GM19351 (cell line): ENCODE results near the gene YWHAQ.

ENCODE experiments used
- ATAC-seq: cut with Tn5 transposase; IDR thresholded peaks from one replicate; pipeline ENCODE4 v1.9.1; 2021; ENCODE audit warnings: mild to moderate bottlenecking, moderate library complexity; ENCODE audit not compliant: unreplicated experiment

The YWHAQ gene

DNA sequence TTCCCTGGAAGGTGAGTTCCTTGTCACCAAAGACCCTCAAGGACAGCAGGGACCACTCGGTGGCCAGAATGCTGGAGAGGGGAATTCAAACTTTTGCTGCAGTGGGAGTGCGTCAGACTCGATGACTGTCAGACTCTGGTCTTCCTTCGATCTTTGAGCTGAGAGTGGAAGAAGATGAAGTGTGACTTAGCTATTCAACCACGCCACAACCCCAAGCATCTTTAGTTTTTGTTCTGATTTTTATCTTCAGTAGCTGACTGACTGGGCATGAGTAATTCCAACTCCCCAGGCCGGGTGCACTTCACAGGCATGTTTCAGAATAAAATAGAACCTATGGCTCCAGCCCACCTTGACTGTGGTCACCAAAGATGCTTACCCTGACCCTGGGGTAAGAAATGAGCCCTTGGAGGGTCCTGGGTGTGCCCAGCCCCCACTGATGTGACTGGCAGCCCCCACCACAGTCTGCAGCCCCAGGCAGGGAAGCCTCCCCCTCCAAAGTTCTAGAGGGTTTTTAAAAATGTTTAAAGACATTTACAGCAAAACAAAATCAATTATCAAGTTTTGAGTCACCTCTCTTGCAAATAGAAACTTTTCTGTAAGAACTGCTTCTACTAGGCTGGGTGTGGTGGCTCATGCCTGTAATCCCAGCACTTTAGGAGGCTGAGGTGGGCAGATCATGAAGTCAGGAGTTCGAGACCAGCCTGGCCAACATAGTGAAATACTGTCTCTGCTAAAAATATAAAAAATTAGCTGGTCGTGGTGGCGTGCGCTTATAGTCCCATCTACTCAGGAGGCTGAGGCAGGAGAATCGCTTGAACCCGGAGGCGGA lies 24.9 kb upstream of the YWHAQ start:
- ATAC-seq = peak; percentile 35

DNA sequence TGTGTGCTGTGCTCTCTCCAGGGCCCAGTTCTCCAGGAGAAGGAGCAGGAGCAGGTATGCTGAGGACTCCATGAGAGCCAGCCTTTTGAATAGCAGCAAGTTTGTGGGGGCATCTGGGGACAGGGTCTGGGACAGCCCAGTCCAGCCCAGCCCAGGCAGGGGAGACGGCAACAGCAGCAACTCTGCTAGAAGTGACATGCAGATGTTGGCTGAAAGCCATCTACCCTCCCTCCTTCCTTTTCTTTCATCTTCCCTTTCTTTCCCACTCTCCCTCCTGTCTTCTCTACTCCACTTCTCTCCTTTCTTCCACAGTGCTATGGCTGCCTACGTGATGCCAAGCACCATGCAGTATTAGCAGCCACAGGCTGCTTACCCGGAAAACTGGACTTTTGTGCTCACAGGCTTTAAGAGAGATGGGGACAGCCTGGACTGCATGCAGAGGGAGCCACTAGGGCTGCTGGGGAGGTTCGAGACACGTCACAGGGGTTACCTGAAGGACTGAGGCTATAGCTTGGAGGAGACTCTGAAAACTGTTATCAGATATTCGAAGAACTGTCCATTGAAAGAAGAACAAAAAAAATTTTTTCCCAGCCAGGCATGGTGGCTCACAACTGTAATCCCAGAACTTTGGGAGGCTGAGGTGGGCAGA lies 23.8 kb upstream of the YWHAQ start:
- no peak for ATAC-seq

DNA sequence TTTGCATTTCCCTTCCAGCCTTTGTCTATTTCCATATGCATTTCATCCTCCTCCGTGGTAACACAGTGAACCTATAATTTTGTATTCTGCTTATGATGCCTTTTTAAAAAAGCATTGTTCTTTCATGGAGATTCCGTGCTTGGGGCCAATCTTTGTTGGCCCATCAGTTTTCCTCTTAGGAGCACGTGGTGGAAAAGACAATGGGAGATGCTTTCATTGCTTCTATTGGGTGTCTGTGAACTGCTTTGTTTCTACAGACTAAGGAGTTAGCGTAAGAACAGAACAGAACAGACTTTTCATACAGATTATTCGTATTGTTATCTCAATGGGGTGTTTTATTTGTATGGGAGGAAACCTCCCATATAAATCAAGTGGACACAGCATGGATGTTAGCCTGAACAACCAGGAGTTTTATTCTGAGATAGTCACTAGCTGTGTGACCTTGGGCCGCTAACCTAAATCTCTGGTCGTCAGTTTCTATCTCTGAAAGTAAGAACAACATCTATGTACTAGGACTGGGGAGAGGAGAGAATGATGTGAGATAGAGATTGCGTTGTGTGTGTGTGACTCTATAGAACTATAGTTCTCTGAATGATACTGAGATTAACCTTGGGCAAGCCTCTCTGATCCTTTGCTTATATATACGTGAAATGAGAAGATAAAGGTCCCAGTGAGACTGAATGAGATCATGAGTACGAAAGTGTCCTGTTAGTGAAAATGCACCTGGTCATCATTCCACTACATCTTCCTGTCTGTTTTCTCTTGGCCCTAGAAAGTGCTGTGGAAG lies 22.9 kb upstream of the YWHAQ start:
- ATAC-seq = peak; percentile 23

DNA sequence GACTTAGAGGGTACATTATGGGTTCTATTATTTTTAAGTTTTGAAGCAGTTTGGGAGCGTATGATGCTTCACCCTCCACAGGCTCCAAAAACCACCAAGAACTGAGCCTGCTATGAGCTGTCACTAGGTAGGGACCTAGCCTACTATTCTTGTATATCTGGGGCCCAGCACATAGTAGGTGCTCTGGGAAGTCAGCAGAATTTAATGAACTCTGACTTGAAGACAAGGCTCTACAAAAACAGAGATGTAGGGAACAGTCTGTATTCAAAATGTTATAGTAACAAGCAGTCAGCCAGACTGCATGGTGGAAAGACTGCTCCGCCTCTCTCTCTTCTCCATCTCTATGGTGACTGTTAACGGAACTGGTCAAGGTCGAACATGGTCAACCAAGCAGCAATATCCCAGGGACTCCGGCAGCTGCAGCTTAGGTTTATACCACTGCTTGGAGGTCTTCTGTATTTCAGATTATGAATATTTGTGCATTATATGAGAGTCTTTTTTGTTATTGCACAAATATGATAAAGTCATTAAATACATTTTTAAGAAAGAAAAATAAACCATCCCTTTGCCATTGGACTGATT lies 22.2 kb upstream of the YWHAQ start:
- ATAC-seq = no peak

DNA sequence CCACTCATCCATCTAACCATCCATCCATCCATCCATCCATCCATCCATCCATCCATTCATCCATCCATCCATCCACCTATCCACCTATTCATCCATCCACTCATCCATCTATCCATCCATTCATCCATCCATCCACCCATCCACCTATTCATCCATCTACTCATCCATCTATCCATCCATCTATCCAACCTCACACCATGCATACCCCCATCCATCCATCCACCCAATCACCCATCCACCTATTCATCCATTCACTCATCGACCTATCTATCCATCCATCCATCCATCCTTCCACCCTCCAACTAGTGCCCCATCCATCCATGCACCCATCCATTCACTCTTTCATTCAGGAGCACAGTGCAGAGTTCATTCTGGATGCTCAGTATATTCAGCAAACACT lies 21.5 kb upstream of the YWHAQ start:
- ATAC-seq = no peak

DNA sequence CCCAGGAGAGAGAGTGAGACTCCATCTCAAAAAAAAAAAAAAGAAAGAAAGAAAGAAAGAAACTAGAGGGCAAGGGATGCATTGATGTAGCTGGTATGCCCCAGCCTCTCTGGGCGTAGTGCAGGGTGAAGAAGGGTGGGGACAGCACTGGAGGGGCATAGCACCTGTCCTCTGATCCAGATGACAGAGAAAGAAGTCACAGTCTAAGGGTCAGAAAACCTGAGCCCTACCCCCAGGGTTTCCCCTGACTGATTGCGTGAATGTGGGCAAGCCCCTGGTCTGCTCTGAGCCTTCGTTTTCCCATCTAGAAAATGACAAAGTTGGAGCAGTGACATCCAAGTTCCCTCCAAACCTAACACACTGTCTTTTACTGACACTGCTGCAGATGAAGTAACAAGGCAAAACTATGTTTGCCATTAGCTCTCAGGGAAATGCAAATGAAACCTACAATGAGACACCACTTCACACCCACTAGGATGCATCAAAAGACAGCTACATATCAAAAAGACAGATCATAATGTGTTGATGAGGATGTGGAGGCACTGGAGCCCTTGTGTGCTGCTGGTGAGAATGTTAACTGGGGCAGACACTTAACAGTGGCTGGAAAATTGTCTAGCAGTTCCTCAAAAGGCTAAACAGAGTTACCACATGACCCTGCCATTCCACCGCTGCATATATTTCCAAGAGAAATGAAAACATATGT lies 19.5 kb upstream of the YWHAQ start:
- no peak for ATAC-seq

DNA sequence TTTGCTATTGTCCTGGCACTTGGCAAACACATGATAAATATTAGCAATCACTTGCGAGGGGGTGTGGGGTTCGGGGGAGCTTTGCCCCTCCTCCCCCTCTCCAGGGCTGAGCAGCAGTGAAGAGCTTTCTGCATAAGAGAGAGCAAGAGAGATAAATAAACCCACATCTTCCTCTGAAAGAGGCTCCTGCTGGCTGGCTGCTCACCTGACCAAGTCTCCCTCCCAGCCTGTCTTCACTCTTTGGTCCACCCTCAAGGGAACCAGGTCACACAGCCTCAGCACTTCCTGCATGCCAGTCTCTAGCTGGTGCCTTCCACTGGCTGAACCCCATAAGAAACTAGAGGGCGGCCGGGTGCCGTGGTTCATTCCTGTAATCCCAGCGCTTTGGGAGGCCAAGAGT lies 18.5 kb upstream of the YWHAQ start:
- no peak for ATAC-seq

DNA sequence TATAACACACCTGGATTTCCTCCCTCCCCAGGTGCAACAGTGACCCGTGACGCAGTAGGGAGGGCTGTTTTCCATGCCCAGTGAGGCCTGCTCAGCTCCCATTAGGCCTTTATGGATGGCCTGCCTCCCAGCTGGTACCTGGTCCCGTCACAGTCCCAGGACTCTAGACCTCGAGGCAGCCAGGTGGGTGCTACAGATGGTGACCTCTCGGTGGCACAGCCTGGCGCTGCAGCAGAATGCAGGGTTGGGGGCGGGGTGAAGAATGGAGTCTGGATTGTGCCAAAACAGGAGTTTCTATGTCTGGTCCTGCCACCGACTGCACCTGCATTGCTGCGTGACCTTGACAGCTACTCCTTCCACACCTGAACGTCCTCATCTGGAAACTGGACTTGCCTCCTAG lies 18.0 kb upstream of the YWHAQ start:
- ATAC-seq = no peak

DNA sequence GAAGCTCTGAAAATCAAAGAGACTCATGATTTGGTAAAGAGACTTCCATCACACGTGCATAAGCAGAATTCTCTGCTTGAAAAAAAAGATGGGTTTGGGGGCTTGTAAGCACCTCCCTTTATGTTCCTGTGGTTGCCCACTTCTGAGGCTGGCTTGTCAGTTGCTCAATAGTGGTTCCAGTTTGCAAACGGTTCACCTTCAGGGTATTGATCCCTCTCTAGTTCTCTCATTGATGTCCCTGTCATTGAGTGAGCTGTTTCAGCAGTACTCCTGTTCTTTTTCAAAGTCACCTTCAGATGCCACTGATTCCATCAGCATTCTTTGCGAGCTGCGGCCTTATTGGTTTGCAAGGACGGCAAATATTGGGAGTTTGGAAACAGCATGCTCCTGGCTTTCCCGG lies 17.1 kb upstream of the YWHAQ start:
- no peak for ATAC-seq

DNA sequence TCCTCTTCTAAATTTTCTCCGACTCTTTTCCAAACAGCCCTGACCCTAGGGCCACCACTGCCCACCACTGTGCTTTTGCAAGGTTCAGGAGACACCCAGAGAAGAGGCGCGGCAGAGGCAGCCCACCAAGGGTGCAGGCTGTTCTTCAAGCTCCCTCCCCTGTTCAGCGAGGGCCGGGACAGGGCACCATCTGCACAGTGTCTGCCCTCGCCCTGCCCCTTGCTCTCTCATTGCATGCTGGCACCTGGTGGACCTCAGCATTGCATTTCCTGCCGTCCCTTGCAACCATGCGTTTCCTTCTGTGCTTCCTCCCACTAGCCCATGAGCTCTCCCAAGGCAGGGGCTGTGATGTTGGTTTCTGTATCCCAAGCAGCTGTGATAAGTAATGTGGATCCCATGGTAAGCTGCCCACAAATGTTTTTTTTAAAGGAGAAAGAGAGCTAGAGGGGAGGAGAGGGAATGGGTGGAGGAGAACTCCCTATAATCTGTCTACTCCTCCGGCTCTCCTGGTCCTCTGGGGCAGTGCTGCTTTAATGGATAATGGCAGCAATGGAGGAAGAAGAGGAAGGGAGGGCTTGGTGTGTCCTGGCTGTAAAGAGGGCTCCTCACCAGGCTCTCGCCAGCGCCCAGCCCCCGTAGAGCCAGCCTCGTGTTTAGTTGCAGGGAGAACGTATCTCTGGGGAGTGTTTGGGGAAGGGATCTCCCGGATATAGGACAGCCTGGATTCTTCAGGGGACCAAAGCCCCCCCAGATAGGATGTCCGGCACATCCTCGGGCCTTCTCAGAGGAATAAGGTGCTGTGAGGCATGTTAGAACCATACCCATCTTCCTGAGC lies 15.6 kb upstream of the YWHAQ start:
- ATAC-seq = no peak

DNA sequence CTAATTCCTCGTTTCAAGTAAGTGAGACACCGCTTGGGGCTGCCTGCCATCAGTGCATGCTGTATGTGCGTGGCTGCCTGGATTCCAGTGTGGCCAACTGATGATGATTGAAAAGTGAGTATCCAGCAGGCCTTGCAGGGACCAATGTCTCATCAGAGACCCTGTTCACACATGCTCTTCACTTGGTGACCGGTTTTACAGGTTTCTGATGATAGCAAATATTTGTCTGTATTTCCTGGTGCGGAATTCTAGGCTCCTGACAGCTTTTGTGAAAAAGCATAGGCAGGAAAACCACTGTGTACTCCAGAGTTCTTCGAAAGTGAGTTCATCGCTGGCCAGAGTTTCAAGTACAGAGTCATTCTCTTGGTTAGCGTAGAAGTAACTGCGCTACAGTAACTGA lies 13.8 kb upstream of the YWHAQ start:
- no peak for ATAC-seq

DNA sequence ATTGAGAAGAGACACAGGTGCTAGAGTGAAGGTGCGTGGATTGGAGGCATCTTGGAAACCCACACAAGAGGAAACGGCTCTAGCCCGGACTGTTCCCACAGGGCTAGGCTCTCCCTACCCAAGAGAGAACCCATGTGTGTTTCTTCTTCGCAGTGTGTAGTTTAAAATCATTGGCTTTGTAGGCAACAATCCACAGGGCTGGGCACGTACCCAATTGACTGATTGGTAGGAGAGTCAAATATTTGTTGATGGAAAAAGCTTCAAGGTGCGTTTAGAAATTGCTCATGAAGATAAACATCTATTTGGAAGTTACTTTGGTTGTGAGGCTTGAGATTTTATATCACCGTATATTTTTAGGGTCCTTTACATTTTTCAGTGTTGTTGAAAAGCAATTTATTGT lies 13.2 kb upstream of the YWHAQ start:
- no peak for ATAC-seq

DNA sequence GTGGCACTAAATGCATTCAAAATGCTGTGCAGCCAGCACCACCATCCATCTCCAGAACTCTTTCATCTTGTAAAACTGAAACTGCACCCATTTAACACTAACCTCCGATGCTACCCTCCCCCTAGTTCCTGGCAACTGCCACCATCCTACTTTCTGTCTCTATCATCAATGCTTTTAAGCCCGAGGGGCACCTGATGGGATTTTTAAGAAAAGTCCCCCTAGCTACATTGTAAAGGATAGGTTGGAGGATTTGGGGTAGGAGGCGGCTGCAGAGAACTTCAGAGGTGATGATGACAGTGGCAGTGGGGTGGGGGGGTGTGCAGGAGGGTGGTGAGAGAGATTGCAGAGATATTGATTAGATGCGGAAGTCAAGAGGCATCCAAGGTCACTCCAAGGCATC lies 10.8 kb upstream of the YWHAQ start:
- peak; percentile 53 for ATAC-seq

DNA sequence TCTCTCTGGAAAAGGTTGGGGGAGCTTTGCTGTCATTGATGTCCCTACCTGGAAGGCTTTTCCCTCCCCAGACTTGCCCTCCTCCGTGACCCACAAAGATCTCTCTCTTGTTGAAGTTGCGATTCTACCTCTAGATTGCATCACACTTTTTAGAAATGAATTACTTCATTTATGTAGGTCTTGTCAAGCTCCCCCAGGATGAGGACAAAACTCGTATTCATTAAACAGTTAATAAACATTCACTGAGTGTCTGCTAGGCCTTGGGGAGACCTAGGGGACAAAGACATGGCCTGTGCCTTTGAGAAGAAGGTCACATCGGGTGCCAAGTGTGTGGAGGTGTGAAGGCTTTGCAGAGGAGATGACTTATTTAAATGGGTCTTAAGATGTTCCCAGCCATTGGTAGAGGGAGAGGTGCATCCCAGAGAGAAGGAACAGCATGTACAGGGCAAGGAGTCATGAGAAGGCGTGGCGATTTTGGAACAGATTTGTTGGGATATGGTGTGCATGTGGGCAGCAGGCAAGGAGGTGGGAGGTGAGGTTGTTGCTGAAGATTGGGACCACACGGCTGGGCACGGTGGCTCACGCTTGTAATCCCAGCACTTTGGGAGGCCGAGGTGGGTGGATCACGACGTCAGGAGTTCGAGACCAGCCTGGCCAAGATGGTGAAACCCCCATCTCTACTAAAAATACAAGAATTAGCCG lies 9.8 kb upstream of the YWHAQ start:
- no peak for ATAC-seq

DNA sequence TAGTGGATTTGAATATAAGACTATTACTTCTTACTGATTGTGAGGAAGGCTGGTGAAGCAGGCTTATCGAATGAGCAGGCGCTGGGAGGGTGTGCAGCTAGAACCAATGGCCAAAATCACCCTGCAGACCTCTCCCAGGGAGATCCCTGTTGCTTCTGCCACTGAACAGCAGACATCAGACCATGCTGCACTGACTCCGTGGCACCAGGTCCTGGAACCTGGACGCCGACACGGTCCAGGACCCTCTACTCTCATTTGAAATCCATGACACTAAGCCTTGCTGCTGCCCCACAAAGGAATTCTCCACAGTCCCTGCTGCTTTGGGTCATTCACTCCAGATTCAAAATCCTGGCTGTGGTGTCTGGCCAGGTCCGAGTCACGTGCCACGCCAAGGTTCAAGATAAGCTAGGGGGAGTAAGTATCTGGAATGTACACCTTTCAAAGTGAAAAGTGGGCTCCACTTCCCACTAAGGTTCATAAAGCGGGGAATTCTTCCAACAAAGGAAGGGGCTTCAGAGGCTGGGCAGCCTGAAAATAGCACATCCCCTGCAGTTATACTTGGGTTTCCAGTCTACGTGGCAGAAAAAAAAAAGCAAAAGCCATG lies 9.0 kb upstream of the YWHAQ start:
- no peak for ATAC-seq

DNA sequence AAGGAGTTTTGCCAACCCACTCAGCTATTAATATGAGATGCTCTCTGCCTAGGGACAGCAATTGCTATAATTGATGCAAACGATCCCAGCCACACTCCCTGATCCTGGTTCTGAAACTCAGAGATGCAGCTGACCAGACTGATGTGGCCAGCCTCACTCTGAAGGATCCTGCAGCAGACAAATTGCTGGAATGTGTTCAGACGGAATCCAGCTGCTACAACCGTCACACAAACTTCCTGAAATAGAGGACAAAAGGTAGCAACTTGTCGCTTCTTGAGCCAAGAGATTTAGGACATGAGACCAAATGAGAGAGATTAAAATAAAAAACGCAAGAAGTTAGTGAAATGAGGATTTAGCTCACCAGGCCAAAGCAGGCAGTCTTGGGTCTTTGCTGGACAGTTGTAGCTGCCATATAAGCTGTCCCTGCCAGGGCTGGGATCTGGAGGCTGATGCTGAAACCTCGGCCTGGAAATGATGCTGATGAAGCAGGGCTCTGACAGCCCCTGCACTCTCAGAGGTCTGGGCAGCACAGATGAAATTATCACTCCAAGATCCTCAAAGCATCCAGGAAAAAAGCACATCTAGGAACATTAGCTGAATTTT lies 8.3 kb upstream of the YWHAQ start:
- no peak for ATAC-seq

DNA sequence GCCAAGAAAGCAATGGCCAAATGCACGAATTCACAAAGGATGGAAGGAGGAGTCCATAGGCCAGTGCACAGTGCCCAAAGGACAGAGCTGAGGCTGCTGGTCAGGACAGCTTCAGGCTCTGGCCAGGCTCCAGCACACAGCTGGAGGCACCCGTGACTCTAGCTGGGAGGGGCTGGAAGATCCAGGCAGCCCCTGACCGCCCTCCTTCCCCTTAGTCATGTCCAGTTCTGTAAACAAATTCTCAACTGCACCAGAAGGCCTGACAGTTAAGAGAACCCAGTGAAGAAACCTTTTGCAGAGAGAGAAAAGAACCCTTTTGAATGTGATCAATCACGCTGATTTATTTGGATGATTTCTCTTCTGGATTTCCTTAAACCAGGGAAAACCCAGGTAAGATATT lies 7.7 kb upstream of the YWHAQ start:
- no peak for ATAC-seq

DNA sequence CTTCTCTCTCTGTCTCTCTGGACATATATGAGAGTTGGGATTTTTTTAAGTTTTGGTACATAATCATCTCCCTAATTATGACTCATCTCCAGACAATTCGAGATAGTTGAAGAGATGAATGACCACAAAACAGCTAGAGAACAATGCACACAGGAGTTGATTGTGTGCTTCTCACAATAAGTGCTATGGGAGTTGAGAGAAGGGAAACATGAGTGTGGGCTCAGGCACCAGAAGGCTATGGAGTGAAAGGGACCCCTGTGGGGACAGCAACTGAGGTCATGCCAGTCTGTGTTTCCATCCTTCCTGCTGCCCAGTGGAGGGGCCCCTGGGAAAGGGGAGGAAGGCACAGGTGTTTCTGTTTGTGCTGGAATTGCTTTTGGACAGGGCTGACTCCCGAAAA lies 6.5 kb upstream of the YWHAQ start:
- ATAC-seq = no peak

DNA sequence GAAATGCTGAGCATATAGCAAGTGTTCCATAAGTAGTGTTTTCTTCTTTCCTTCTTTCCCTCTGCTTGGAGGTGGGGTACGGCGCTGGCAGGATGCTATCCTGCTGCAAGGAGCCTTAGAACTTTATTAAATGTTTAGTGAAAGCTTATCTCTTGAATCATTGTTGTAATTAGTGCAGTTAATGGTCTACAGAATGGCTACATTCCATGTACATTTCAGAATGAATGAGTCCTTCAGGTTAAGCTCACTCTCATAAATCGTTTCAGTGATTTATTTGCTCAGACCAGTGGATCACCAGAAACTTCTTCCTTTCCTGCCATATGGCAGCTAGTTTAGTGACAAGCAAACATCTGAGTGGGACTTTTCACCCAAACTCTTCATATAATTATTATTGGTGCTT lies 3.3 kb upstream of the YWHAQ start:
- no peak for ATAC-seq
